Epithelial cell of prostate (primary cell): ENCODE results near the gene HOXD9.

Experiments used
- DNase-seq: peaks from one replicate; pipeline ENCODE4 v3.0.0-alpha.2; 2011; ENCODE audit warnings: low read depth, low spot score
- H3K27ac ChIP-seq: fragments of 450-650 bp; 2 replicates; pipeline ENCODE4 v1.5.1; 2017; ENCODE audit warnings: mild to moderate bottlenecking

Gene HOXD9

DNA sequence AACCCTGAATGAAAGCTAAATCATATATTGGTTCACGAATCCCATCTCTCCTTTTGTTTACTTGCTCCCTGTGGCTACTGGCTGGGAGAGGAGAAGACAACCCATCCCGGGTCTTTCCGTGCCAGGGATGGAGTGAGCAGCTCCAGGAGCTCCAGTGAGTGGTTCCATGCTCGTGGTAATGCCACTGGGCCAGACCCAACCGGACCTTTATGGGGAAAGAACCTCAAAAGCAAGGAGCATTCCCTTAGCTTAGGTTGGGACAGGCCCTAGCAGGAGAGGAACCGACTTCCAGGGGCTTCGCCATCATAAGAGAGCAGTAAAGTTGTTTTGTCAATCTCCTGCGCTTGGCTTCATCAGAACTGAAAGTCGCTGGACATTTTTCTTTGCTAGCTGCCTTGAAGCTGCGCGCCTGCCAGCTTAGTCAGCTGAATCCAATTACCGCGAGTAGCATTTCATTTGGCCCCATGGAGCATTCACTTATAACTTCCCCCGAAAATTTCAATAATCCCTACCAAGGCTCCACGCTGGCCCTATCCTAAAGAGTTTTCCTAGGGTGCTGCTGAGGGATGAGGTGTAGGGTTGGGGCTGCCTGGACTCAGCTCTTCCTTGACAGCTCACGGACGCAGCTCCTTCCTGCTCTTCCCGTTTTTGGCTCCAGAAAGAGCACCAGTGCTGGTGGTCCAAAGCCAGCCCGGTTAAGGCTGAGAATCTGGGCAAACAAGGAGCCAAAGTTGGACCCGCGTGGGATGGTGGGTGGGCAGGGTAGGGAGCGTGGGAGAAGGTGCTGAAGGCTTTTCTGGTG lies 39.5 kb downstream of the HOXD9 start:
- no peak overlapping the region for H3K27ac ChIP-seq
- DNase-seq: no peak

DNA sequence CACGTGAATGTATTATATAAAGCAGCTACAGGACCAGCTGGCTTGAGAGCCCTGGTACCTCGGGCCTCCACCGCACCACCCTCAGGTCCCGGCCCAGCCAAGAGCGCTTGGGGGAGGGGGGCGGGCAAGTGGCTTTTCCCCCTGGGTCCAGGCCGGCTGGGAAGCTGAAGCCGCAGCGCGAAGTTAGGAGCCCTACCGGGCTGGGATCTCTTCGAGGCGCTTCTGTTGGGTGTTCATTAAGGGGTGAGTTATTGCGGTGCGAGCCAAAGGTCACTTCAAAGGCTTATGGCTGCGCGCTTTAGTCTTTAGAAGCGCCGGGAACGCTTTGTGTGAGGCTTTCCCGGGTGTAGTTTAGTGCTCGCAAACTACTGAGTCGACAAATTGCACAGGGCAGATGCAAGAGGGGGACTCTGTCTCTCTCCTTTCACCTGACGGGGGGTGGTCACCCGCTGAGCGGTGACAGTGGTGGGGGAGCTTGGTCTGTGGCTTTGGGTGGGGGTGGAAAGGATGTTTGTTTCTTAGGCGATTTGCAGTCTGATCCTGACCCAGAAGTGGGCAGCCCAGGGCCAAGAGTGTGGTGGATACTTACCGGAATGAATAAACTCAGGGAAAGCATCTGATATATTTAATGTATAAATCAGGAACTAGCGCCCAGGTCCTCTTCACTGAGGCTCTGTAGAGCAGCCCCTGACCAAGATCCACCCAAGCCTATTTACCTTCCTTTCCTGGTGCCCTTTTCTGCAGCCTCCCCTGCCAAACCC lies 40.6 kb downstream of the HOXD9 start:
- no peak for DNase-seq
- no peak overlapping the region for H3K27ac ChIP-seq

DNA sequence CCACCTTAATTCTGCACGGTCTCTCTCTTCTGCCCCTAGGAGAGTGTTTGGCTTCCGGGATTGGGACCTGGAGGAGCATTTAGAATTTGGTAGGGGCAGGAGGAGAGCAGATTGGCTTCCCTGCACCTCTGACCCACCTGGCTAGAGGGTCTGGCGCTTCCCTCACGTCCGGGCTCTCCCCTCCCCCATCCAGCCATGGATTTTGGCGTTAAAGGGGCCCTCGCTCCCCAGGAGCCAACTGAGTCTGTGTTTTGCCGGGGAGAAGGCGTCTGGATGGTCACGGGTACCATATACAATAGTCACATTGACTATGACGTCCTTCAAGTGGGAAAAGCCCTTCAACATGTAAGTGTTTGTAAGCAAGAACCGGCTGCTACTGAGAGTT lies 41.1 kb downstream of the HOXD9 start:
- DNase-seq: no peak
- H3K27ac ChIP-seq: no peak overlapping the region

DNA sequence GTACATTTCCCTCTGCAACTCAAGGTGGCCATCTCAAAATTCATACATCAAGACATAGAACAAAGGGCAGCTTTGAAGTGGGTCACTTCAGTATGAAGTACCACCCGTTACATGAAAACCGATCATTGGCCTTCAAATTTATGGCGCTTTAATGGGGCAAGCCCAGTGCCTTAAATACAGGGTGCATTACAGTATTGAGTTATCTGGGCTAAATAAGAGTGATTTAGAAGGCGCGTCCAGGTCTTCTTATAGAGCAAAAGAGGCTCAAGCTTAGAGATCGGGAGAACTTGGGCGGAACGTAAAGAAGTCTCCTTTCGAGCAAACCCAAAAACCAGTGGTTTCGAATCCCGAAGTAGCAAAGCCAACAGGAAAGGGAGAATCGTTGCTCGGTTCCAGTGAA lies 41.7 kb downstream of the HOXD9 start:
- H3K27ac ChIP-seq: no peak overlapping the region
- DNase-seq: no peak

DNA sequence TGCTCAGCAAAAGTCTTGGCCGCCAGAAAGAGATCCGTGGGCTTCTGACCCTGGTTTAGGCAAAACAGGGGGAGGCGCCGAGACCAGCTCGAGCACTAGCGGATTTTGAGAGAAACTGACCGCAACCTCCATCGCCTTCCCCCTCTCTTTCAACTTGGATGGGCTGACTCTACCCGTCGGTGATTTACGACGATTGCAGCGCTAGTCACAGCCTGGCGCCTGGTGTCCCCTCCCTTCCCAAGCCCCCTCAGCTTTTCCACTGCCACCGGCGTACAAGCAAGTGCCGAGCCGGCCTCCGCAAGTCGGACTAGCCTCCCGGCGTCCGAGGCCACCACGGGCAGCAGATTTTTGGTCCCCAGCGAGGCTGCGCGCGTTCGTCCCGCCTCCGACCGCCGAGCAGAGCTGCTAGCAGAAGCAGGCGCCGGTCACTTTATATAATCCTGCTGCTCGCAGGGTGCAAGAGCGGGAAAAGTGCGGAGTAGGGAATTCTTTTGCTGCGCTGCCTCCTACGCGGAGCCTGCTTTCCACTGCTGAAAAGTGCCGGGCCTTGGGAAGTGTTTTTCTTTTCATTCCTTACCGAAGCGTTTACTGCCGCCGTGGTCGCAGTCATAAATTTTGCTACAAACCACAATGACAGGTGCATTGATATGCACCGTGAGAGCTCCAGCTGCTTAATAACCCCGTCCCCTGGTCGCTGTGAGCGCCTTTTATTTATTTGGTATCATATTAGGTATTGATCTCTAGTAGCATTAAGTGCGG lies 42.3 kb downstream of the HOXD9 start:
- H3K27ac ChIP-seq: no peak overlapping the region
- DNase-seq: no peak

DNA sequence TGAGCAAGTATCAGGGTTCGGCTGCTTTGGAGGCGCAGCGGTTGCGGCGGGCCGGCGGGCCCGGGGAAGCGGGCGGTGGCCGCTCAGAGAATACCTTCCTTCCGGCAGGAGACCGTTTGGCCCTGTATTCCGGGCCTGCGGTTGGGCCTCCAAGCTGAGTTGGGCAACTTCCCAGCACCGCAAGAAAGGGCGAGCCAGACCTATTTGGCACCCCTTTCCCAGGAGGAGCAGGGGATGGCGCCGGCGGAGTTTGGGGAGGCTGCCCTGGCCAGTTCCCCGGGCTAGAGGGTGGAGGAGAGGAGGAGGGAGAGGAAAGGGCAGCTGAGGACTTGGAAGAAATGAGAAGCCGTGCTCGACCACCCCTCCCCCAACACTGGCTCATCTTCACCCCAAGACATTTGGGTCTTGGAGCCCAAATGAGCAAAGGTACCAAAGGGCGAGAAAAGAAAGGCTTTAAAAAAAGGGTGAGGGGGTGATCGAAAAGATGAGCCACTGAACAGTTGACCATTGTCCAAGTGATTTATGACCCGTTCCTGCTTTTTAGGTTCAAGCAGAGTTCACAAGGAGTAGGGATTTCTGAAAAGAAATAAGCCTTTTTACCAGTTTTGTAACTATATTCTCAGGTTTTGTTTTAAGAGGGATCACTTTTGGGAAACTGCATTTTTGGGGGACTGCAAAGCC lies 43.0 kb downstream of the HOXD9 start:
- no peak overlapping the region for H3K27ac ChIP-seq
- DNase-seq: no peak

DNA sequence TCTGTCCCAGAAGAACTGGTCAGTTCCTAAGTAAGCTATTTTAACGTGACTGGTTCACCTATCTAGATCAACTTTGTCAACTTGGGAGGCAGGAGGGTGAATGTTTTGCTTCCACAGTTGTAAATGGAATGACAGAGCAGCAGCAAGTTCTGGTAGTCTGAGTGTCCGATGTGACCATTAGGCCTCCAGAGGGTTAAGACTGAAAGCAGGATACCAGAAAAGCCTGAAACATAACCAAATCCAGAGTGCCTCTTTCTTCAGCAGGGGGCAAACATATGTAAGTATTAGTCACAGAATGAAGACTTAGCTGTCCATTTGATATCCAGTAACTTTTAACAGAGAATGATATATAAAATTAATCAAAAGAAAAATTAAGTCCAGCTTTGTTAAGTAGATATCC lies 43.8 kb downstream of the HOXD9 start:
- no peak overlapping the region for H3K27ac ChIP-seq
- no peak for DNase-seq

DNA sequence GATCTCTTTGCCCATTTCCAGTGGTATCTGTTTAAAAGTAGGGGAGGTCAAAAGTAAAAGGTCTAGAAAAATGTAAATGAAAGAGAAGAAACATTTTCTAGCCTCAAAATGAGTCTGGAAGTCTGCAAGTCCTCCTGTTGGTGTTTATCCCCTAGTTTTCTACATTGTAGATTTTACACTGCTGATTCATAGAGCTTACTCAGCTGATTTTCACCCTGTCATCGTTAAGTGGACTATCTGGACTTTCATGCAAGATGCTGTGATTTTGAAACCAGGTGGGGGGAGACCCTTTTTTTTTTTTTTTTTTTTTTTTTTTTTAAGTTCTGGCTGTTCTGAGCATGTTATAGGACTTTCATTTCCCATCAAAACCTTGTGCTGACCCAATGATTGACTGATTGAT lies 44.9 kb downstream of the HOXD9 start:
- H3K27ac ChIP-seq: no peak overlapping the region
- no peak for DNase-seq

DNA sequence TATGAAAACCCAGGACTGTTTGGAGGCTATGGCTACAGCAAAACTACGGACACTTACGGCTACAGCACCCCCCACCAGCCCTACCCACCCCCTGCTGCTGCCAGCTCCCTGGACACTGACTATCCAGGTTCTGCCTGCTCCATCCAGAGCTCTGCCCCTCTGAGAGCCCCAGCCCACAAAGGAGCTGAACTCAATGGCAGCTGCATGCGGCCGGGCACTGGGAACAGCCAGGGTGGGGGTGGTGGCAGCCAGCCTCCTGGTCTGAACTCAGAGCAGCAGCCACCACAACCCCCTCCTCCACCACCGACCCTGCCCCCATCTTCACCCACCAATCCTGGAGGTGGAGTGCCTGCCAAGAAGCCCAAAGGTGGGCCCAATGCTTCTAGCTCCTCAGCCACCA lies 46.7 kb downstream of the HOXD9 start:
- H3K27ac ChIP-seq: no peak overlapping the region
- no peak for DNase-seq

DNA sequence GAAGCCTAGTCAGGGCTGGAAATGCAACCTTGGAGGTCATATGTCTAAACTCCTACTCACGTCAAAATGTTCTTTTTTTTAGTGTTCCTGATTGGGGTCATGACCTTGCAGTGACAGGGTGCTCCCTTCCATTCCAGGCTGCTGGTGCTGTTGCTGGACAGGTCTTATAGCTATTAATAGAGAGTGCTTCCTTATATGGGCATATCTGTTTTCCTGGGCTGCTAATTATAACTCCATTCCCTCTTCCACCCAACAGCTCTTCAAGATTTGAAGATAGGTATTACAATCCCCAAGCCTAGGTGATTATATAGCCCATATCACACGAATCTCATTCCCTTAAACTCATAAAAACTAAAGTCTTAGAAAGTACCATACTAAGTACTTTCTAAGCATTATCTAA lies 47.2 kb downstream of the HOXD9 start:
- H3K27ac ChIP-seq: no peak overlapping the region
- no peak for DNase-seq

DNA sequence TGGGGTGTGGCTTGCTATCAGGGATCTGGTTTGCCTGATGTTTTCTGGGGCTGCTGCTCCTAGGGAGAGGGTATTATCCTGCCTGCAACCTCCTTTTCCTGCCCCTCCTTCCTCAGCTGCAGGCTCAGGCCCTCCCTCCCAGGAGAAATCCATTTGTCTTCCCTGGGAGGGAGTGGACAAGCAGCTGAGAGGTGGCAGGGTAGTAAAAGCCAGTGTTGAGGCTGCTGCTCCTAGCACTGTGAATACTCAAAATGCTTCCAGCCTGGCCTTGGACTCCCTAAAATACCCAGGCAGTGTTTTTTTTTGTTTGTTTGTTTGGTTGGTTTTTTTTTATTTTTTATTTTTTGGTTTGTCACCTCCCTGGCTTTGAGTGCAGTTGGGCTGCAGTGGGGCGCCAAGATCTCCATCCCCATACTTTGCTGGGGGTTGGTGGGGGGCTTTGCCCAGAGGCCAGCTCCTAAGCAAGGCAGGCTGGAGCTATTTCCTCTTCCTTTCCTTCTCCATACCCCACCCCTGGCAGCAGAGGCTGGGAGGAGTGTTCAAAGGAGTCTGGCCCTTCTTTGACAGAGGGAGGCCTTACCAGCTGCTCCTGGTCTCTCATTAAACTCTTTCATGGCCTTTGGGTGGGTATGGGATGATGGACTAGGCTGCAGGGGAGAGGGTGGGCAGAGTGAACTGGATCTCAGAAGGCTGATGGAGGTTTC lies 48.2 kb downstream of the HOXD9 start:
- no peak overlapping the region for H3K27ac ChIP-seq
- DNase-seq: no peak

DNA sequence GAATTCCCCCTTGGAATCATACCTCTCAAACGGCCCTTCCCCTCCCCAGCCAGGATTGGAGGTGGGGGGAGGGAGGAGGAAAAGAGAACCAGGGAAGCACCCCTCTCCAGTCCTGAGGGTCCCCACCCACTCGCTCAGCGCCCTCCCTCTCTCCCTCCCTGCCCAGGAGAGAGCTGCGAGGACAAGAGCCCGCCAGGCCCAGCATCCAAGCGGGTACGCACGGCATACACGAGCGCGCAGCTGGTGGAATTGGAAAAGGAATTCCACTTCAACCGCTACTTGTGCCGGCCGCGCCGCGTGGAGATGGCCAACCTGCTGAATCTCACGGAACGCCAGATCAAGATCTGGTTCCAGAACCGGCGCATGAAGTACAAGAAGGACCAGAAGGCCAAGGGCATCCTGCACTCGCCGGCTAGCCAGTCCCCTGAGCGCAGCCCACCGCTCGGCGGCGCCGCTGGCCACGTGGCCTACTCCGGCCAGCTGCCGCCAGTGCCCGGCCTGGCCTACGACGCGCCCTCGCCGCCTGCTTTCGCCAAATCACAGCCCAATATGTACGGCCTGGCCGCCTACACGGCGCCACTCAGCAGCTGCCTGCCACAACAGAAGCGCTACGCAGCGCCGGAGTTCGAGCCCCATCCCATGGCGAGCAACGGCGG lies 49.0 kb downstream of the HOXD9 start:
- DNase-seq: no peak
- H3K27ac ChIP-seq: no peak overlapping the region

DNA sequence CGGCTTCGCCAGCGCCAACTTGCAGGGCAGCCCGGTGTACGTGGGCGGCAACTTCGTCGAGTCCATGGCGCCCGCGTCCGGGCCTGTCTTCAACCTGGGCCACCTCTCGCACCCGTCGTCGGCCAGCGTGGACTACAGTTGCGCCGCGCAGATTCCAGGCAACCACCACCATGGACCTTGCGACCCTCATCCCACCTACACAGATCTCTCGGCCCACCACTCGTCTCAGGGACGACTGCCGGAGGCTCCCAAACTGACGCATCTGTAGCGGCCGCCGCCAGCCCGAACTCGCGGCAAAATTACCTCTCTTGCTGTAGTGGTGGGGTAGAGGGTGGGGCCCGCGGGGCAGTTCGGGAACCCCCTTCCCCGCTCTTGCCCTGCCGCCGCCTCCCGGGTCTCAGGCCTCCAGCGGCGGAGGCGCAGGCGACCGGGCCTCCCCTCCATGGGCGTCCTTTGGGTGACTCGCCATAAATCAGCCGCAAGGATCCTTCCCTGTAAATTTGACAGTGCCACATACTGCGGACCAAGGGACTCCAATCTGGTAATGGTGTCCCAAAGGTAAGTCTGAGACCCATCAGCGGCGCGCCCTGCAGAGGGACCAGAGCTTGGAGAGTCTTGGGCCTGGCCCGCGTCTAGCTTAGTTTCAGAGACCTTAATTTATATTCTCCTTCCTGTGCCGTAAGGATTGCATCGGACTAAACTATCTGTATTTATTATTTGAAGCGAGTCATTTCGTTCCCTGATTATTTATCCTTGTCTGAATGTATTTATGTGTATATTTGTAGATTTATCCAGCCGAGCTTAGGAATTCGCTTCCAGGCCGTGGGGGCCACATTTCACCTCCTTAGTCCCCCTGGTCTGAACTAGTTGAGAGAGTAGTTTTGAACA lies 49.7 kb downstream of the HOXD9 start:
- no peak for DNase-seq
- no peak overlapping the region for H3K27ac ChIP-seq

DNA sequence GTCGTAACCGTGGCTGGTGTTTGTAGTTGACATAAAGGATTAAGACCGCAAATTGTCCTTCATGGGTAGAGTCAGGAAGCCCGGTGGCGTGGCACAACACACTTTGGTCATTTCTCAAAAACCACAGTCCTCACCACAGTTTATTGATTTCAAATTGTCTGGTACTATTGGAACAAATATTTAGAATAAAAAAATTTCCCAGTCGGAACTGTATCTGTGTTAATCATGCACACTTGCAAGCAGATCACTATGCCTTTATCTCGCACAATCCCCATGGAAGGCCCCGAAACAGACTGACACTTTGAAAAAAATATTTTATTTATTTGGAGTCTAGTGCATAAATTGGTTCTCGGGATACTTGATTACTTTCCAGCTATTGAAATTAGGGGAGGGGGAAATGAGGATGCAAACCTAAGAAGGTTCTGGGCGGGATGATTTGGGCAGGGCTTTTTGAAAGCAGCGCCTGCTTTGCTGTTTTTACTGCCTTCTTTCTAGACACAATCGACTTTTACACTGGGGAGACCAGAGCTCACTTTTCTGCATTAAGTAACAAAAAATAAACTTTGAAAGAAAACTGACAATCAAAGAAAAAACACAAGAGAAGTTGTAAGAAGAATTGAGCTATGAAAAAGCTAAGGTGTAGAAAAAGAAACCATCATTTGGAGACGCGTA lies 50.5 kb downstream of the HOXD9 start:
- no peak for DNase-seq

DNA sequence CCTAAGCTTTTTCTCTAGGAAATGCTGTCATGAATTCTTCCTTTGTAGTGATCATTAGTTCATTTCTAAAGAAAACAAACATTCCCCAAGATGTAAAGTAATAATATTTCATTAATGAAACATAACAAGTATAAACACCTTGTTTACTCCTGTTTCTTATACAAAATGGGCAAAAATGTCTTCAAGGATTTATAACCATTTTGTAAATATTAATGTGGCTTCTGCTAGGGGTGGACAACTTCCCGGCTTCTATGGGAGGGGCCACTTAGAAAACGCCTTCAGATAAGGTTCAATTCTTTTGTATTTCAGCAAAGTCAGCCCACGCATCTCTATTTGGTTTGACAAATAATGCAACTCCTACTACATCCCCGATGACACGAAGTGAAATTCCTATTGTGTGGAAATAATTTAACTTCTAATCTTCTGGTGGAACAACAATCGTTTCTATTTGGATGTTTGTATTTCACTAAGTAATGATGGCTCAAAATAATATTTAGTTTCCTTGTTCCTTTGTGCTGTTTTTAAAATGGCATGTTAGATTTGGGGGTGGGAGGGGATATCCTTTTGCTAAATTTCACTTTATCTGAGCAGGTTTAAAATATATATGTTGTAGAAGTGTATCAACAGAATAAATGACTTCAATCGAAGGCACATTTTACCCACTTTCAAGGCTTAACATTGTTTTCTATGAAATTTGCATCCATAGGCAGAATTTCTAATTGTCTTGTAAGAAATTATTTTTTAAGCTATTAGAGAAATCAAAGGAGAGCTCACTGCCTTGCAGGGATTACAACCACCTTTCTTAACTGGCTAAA lies 51.3 kb downstream of the HOXD9 start:
- H3K27ac ChIP-seq: no peak overlapping the region
- no peak for DNase-seq

More for the DNA sequence above, 50.5 kb downstream of the HOXD9 start:
- H3K27ac ChIP-seq: no peak overlapping the region

DNA sequence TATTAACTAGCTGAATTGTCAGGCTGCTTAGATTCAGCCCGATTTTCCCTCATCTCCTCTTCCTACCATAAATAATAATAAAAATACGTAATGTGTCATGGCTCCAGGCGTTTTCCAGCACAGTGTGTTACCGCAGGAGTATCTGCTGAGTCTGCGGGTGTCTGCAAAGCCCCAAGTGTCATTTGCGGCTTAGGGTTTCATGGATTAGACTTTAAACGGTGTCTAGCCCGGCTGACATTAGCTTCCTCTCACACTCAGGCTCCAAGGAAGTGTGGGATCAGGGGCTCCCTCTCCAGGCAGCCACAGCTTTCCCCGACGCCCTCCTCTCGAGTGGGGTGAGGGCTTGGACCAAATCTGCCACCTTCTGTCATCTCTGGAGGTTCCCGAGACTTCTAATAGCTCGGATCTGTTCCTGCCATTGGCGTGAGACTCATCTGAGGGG lies 51.9 kb downstream of the HOXD9 start:
- no peak overlapping the region for H3K27ac ChIP-seq
- no peak for DNase-seq
